ENCODE results near the gene NRG3.
A peak's percentile ranks its signal among the peaks of the same experiment; 100 is the strongest.

The NRG3 gene

DNA sequence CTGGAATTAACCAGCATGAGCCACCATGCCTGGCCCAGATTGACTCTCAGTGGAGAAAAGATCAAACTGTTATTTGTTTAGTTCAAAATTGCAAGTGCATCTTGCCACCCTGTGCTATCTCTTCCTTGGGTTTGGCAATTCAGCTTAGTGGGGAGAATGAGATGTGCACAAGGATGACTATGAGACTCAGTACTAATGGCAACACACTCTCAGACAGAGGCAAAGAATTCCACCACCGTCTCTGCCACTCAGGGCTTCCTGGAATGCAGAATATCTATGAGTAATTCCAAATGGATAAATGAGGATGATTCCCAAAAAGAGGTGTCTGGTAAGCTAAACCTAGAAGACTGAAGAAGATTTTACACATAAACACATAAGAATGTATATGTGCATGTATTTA, 525.8 kb downstream of the NRG3 start:
- no peak for DNase-seq

GRCh38 chr10:82402906-82403401, 528.0 kb downstream of the NRG3 start:
- DNase-seq, result no peak

DNA sequence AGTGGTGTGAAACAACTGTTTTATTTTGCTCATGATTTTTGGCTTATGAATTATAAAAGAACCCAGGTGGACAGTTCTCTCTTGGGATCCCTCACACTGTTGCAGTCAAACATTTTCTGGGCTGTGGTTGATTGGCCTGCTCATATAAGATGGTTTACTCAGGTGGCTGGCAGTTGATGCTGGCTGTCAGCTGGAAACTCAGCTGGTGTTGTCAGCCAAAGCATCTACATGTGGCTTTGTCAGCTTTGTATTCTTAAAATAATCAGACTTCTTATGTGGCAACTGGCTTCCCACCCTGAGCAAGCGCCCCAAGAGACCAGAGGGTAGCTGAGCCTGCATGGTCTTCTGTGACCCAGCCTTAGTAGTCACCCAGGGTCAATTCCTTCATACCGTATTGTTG, 534.7 kb downstream of the NRG3 start:
- DNase-seq, result no peak

GRCh38 chr10:82411416-82411815, 536.4 kb downstream of the NRG3 start:
- DNase-seq, result no peak

GRCh38 chr10:82420001-82420400, 545.0 kb downstream of the NRG3 start:
- DNase-seq, result no peak

GRCh38 chr10:82429302-82429701, 554.3 kb downstream of the NRG3 start:
- DNase-seq, result no peak

DNA sequence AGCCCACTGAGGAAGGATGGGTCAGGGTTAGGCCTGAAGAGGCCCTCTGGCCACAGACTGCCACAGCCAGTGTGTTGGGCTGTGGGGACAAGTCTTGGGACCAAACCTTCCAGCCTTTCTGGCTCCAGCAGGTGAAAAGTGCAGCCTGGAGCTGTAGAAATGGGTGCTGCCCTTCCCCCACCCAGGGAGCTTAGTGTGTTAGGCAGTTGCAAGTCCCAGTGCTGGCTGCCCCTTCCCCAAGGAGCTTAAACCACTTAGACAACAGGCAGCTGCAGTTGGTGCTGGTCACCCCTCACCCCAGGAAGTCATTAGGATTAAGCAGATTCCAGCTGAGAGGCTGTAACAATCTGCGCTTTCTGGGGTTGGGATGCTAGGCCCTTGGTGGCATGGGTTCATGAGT, 563.3 kb downstream of the NRG3 start:
- no peak for DNase-seq

GRCh38 chr10:82440775-82441174, 565.8 kb downstream of the NRG3 start:
- DNase-seq, result peak; percentile 32

GRCh38 chr10:82452046-82452445, 577.1 kb downstream of the NRG3 start:
- DNase-seq, result no peak

DNA sequence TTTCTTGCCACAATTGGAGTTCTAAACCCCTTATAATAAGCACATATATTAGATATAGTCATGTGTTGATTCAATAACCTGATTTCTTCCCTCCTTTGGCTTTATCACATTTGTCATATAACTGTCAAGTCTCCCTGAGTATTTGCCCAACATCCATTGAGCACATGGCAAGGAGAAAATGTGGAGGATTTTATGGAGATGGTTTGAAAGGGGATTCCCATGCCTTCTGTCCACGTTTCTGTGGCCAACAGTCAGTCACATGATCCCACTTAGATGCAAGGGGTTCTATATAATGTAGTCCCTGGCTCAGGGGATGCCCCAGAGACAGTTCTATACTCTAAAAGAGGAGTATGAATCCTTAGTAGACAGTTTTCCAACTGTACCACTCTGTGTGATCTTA, 577.7 kb downstream of the NRG3 start:
- no peak for DNase-seq

- no peak for DNase-seq
These were observed 578.8 kb downstream of the NRG3 start for GRCh38 chr10:82453678-82454293.

- peak; percentile 90 for DNase-seq
These were observed 588.0 kb downstream of the NRG3 start for GRCh38 chr10:82462910-82463551.

DNA sequence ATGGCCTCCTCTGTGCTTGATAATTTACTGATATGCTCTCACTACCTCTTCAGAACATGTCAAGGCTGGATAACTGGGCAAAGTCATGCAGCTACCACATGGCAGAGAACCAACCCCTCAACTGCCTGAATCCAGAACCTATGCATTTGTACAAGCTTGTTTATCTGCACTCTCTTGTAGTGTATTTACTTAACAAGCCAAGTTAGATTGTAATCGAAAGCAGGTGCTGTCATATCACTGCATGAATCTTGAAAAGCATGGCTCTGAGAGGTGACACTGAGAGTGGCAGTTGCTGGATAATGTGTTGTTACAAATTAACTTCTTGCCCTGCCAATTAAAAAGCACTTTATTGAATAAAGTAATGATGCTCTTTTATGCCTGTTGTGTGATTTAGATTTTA, 588.6 kb downstream of the NRG3 start:
- DNase-seq, result no peak

- peak; percentile 44 for DNase-seq
These were observed 589.3 kb downstream of the NRG3 start for GRCh38 chr10:82464191-82464818.

DNA sequence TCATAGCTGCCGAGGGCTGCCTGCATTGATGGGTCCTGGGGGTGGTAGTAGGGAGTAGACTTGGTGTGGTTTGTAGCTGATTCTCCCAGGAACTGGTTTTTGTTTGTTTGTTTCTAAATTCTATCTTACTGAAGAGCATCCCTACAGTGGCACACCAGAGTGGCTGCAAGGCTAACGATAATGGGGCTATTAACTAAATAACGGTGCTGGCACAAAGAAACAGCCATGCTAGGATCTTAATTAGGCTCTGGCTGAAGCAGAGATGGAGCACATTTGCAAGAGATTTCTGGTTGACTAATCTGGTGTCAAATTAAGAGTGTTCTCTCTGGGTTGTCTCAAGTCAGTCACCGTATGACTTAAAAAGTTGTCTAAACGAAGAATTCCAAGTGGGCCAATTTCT, 590.0 kb downstream of the NRG3 start:
- peak; percentile 82 for DNase-seq

GRCh38 chr10:82468453-82468852, 593.5 kb downstream of the NRG3 start:
- DNase-seq, result no peak

DNA sequence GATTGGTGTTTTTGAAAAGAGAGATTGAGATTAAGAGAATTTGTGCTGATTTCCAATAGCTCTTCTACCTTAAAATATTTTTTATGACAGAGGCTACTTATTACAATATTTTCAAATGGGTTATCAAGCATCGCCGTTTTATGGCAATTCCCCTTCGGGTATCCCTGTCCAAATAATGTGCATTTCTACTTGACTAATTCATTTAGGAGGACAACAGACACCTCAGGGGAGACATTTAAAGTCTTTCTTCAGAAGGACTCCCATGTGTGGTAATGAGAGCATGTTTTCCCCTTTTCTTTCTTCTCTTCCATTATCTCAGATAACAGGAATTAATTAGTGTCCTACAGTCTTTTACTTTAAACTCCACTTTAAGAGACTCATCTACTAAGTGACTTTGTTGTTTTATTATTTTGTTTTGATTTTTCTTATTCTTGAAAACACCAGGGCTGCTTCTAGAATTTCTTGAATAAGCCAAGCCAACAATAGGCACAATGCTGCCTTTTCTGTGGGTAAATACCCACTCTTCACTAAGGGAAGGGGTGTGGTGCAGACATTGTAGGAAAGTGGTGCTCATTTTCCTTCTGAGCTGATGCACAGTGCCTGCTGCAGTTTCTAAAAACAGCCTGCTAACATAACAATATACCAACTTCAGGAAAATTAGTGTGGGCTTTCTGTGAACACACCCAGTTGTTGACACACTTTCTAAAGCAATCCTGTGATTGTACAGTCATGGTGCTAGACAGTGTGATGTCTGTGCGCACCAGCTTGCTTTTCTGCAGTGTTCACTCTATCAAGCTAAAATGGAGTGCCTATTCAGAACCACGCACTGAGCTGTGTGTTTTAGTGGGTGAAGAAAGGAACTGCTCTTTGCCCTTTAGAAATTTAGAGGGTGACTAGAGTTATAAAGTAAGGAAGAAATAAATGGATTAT, 597.7 kb downstream of the NRG3 start:
- no peak for DNase-seq

DNA sequence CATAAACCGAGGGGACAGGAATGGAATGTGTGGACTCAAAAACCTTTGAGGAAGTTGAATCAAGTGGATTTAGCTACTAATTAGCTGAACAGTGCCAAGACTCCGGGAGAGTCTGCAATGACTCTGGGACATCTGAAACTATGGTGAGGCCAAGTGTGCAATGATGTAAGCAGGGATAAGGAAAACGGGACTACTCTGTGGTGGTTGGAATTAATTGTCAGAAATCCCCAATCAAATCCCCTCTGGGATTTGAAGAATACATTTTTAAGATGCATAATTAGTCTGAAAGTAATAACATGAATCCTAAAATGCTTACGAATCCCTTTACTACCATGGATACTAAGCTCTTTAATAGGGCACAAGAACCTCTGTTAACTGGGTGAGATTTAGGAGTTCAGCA, 602.8 kb downstream of the NRG3 start:
- DNase-seq, result peak; percentile 28

DNA sequence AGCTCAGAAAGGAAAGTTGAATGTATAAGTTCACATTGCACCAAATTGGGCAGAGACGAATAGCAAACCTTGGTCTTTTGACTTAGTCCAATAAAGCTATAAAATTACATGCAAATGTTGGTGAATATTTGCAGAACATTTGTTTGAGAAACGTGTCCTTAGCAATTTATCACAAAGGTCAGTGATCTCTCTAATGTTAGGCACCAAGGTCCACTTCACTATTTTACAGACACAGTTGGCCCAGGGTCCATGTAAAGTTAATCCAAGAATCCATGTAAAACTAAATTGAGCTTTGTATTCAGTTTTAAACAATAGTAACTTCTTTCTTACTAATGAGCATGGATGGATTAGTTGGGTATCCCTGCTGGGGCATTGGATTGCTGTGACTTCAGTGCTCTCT, 617.7 kb downstream of the NRG3 start:
- no peak for DNase-seq

GRCh38 chr10:82496114-82496513, 621.1 kb downstream of the NRG3 start:
- DNase-seq, result no peak

DNA sequence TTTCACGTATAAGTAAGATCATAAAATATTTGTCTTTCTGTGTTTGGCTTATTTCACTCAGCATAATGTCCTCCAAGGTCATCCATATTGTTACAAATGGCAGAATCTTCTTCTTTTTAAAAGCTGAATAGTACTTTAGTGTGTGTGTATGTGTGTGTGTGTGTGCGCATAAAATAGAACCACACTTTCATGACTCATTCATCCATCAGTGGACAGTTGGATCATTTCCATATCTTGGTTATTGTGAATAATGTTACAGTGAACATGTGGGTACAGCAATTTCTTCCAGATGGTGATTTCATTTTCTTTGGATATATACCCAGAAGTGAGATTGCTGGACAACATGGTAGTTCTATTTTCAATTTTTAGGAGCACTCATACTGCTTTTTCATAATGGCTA, 622.4 kb downstream of the NRG3 start:
- DNase-seq, result peak; percentile 81

GRCh38 chr10:82498976-82499375, 624.0 kb downstream of the NRG3 start:
- DNase-seq, result peak; percentile 41

GRCh38 chr10:82505009-82505408, 630.0 kb downstream of the NRG3 start:
- DNase-seq, result no peak

Data from NCI-H446 treated with DMSO at 0.1 percent for 48 hours (cell line).